ENCODE measurements around the gene TENT5A. TPM values are rescaled to one million over a fixed set of nuclear protein-coding genes. Genes with fewer than 3 reads are reported as not detected.

The TENT5A gene
- total RNA-seq, 4 donors from 2014 or later: 5.6 to 42.1 (median 34.2) TPM

- Histone ChIP-seq H3K4me3 (no peak overlapping the region), H3K9me3 (no peaks in the 10 kb centered on the region), H3K36me3 (no peaks in the 10 kb centered on the region), H3K4me1 (no peaks in the 10 kb centered on the region), H3K27me3 (no peaks in the 10 kb centered on the region), H3K27ac (no peak overlapping the region)
- no peak for DNase-seq
- TF ChIP-seq EP300 (IDR thresholded peaks at IDR 0.05; ENCODE audit: low read depth) (no peak), CTCF (IDR thresholded peaks at IDR 0.05) (no peak), POLR2AphosphoS5 (IDR thresholded peaks at IDR 0.05) (no peak), POLR2A (IDR thresholded peaks at IDR 0.05) (no peak)
- intact Hi-C loops (cut with DNase I; ENCODE audit: low total_unique reads) (no loop called here), in situ Hi-C loops (cut with MboI; ENCODE audit: low pct_ligation_motif_present in 1 of 4, low pct_unique_long_range_greater_than_20kb in 1 of 4, low sequenced_read_pairs in 3 of 4) (loop anchor here in 1 of 4 donors (25.0 kb wide), 1 partner anchor 1120 kb away; no protein-coding TSS in a partner anchor)
- WGBS, 2 donors (ENCODE audit: low coverage in 1 of 2): 85% methylated on average over 1 of the region's 1 CpG; no CpG with 5 or more reads in 1 of the 2 donors
These were observed 20.7 kb downstream of the TENT5A start for GRCh38 chr6:81731814-81732213.

- Histone ChIP-seq H3K27me3 (no peaks in the 10 kb centered on the region), H3K4me3 (no peak overlapping the region), H3K9me3 (no peaks in the 10 kb centered on the region), H3K27ac (no peak overlapping the region), H3K36me3 (no peaks in the 10 kb centered on the region), H3K4me1 (no peaks in the 10 kb centered on the region)
- DNase-seq: no peak
- intact Hi-C loops (cut with DNase I; ENCODE audit: low total_unique reads) (no loop called here), in situ Hi-C loops (cut with MboI; ENCODE audit: low pct_ligation_motif_present in 1 of 4, low pct_unique_long_range_greater_than_20kb in 1 of 4, low sequenced_read_pairs in 3 of 4) (loop anchor here in 1 of 4 donors (25.0 kb wide), 1 partner anchor 1116 kb away; no protein-coding TSS in a partner anchor)
- 83 to 94% methylated on average over 4 to 8 of the region's 8 CpGs for WGBS, 2 donors (ENCODE audit: low coverage in 1 of 2)
- TF ChIP-seq POLR2A (IDR thresholded peaks at IDR 0.05) (no peak), CTCF (IDR thresholded peaks at IDR 0.05) (no peak), EP300 (IDR thresholded peaks at IDR 0.05; ENCODE audit: low read depth) (no peak)
These were observed 24.5 kb downstream of the TENT5A start for GRCh38 chr6:81727876-81728517.

- no peak overlapping the region for H3K4me3 ChIP-seq
- no peak for DNase-seq
- H3K36me3 ChIP-seq: no peaks in the 10 kb centered on the region
- no peak for TF ChIP-seq CTCF (IDR thresholded peaks at IDR 0.05)
- in situ Hi-C loops (cut with MboI; ENCODE audit: low pct_ligation_motif_present in 1 of 4, low pct_unique_long_range_greater_than_20kb in 1 of 4, low sequenced_read_pairs in 3 of 4): loop anchor here in 1 of 4 donors (25.0 kb wide), 1 partner anchor 1113 kb away; no protein-coding TSS in a partner anchor
- H3K27me3 ChIP-seq: no peaks in the 10 kb centered on the region
- WGBS, 2 donors (ENCODE audit: low coverage in 1 of 2): 78 to 100% methylated on average over 1 to 2 of the region's 2 CpGs
- H3K9me3 ChIP-seq: no peaks in the 10 kb centered on the region
- no peak overlapping the region for H3K27ac ChIP-seq
- no peaks in the 10 kb centered on the region for H3K4me1 ChIP-seq
- intact Hi-C loops (cut with DNase I; ENCODE audit: low total_unique reads): no loop called here
These were observed 27.4 kb downstream of the TENT5A start for GRCh38 chr6:81725127-81725526.

GRCh38 chr6:81722506-81723223, 29.8 kb downstream of the TENT5A start:
- 40 to 60% methylated on average over 1 of the region's 1 CpG for WGBS, 2 donors (ENCODE audit: low coverage in 1 of 2)
- Histone ChIP-seq H3K4me3 (no peak overlapping the region), H3K4me1 (no peaks in the 10 kb centered on the region), H3K9me3 (no peaks in the 10 kb centered on the region), H3K36me3 (no peaks in the 10 kb centered on the region), H3K27ac (no peak overlapping the region), H3K27me3 (no peaks in the 10 kb centered on the region)
- TF ChIP-seq CTCF (IDR thresholded peaks at IDR 0.05) (no peak), POLR2A (IDR thresholded peaks at IDR 0.05) (no peak), POLR2AphosphoS5 (IDR thresholded peaks at IDR 0.05) (no peak), EP300 (IDR thresholded peaks at IDR 0.05; ENCODE audit: low read depth) (no peak)
- DNase-seq: no peak
- intact Hi-C loops (cut with DNase I; ENCODE audit: low total_unique reads): no loop called here
- in situ Hi-C loops (cut with MboI; ENCODE audit: low pct_ligation_motif_present in 1 of 4, low pct_unique_long_range_greater_than_20kb in 1 of 4, low sequenced_read_pairs in 3 of 4): no loop called here
